Testis (tissue), 2 donors: ENCODE results near the gene JAKMIP1.
"Not testable (repeated sequence)": the region's sequence is repeated elsewhere in the genome, so short reads cannot be mapped to it uniquely, and the experiment has no call there.

Source experiments
- POLR2A ChIP-seq: fragments of 450-650 bp; IDR thresholded peaks from one replicate; pipeline ENCODE4 v1.6.1; 2017; ENCODE audit warnings: antibody characterized with exemption, mild to moderate bottlenecking, moderate library complexity
- TF ChIP-seq, protein P1 (sequence below), 3 experiments: fragments of 450-650 bp in 2 of 3; fragments of 200-600 bp in 1 of 3; sonication (generic) in 1 of 3; IDR thresholded peaks; one replicate each; pipeline ENCODE4 v1.5.1; 2016 to 2019; ENCODE audit warnings: antibody characterized with exemption in 3 of 3, mild to moderate bottlenecking in 2 of 3, moderate library complexity in 1 of 3

DNA sequence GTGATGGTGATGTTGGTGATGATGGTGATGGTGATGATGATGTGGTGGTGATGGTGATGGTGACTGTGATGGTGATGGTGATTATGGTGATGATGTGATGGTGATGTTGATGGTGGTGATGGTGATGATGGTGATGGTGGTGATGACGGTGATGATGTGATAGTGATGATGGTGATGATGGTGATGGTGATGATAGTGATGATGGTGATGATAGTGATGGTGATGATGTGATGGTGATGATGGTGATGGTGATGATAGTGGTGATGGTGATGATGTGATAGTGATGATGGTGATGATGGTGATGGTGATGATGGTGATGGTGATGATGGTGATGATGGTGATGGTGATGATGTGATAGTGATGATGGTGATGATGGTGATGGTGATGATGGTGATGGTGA, 196.9 kb downstream of the JAKMIP1 start:
- TF ChIP-seq POLR2A = not testable (repeated sequence)
- TF ChIP-seq, protein P1, sequence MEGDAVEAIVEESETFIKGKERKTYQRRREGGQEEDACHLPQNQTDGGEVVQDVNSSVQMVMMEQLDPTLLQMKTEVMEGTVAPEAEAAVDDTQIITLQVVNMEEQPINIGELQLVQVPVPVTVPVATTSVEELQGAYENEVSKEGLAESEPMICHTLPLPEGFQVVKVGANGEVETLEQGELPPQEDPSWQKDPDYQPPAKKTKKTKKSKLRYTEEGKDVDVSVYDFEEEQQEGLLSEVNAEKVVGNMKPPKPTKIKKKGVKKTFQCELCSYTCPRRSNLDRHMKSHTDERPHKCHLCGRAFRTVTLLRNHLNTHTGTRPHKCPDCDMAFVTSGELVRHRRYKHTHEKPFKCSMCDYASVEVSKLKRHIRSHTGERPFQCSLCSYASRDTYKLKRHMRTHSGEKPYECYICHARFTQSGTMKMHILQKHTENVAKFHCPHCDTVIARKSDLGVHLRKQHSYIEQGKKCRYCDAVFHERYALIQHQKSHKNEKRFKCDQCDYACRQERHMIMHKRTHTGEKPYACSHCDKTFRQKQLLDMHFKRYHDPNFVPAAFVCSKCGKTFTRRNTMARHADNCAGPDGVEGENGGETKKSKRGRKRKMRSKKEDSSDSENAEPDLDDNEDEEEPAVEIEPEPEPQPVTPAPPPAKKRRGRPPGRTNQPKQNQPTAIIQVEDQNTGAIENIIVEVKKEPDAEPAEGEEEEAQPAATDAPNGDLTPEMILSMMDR (IDR thresholded peaks at IDR 0.05) = not testable (repeated sequence)
